ENCODE measurements around the gene ATP5MC3.

ATP5MC3 gene

DNA sequence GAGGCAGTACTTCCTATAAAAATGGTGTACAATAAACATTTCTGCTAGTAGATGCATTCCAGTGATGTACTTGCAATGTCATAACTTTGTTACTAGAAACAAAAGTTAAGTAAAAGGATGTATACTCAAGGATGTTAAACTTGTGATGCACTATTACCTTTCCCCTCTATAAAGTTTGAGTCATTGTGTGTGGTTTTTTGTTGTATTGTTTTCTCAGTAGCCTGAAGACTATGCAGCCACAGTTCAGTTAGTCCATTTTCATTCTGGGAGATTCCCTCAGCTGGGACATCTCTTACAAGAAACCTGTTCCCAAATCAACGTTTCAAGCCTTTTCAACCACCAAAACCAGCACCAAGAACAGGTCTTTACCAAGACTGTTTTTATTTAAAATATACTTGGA is 5.6 kb downstream of the ATP5MC3 start:
- no peak for DNase-seq (ENCODE audit: extremely low read depth, insufficient read length)
- peaks cover 6% of the 10 kb centered on the region for H3K36me3 ChIP-seq (ENCODE audit: control insufficient read depth, insufficient read depth, low read length)
- TF ChIP-seq, protein P1, sequence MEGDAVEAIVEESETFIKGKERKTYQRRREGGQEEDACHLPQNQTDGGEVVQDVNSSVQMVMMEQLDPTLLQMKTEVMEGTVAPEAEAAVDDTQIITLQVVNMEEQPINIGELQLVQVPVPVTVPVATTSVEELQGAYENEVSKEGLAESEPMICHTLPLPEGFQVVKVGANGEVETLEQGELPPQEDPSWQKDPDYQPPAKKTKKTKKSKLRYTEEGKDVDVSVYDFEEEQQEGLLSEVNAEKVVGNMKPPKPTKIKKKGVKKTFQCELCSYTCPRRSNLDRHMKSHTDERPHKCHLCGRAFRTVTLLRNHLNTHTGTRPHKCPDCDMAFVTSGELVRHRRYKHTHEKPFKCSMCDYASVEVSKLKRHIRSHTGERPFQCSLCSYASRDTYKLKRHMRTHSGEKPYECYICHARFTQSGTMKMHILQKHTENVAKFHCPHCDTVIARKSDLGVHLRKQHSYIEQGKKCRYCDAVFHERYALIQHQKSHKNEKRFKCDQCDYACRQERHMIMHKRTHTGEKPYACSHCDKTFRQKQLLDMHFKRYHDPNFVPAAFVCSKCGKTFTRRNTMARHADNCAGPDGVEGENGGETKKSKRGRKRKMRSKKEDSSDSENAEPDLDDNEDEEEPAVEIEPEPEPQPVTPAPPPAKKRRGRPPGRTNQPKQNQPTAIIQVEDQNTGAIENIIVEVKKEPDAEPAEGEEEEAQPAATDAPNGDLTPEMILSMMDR (IDR thresholded peaks at IDR 0.05; ENCODE audit: insufficient read depth, low read length, poor library complexity, severe bottlenecking): no peak
- H3K4me3 ChIP-seq (replicated peaks; ENCODE audit: low read depth, low read length): no peak overlapping the region
- H3K27me3 ChIP-seq (replicated peaks; ENCODE audit: control insufficient read depth, insufficient read depth, low read length): no peaks in the 10 kb centered on the region

DNA sequence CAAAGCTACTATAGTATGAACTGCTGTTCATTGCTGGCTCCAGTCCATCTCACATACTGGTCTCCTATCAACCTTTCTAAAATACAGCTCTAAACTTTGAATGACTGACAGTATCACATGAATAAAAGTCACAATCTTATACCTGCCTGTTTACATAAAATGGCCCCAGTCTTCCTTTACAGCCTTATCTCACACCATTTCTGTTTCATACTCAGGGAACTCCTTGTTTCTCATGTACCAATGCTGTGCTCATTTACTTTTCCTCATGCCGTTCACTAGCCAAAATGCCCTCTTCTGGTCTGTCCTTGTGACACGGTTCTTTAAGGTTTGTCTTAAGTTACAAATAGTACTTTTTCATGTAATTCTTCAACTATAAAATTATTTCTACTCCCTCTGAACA is 6.2 kb downstream of the ATP5MC3 start:
- TF ChIP-seq, protein P1 (IDR thresholded peaks at IDR 0.05; ENCODE audit: insufficient read depth, low read length, poor library complexity, severe bottlenecking): no peak
- DNase-seq (ENCODE audit: extremely low read depth, insufficient read length): no peak
- no peak overlapping the region for H3K4me3 ChIP-seq (replicated peaks; ENCODE audit: low read depth, low read length)
- H3K36me3 ChIP-seq (ENCODE audit: control insufficient read depth, insufficient read depth, low read length): peaks cover 6% of the 10 kb centered on the region
- H3K27me3 ChIP-seq (replicated peaks; ENCODE audit: control insufficient read depth, insufficient read depth, low read length): no peaks in the 10 kb centered on the region

DNA sequence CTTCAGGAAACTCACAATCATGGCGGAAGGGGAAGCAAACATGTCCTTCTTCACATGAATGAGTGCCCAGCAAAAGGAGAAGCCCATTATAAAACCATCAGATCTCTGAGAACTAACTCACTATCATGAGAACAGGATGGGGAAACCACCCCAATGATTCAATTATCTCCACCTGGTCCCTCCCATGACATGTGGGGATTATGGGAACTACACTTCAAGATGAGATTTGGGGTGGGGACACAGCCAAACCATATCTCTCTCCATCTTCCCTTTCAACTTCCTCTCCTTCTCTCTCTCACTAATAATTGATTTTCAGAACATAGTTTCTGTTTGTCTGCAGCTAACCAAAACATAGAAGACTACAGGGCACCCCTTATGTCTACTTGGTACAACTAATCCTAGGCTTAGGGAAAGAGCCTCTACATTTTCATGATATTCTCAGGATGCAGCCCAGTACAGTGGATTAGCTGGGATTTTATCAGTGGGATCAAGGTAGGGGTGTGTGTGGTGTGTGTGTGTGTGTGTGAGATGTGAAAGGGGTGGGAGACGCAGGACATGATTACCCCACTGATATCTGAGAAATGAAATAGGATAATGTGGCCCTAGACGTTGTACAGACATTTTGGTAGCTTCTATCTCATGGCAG is 10.7 kb downstream of the ATP5MC3 start:
- Histone ChIP-seq H3K4me3 (replicated peaks; ENCODE audit: low read depth, low read length) (no peak overlapping the region), H3K36me3 (ENCODE audit: control insufficient read depth, insufficient read depth, low read length) (peaks cover 2% of the 10 kb centered on the region; the same call in 1 of the 2 replicates), H3K27me3 (replicated peaks; ENCODE audit: control insufficient read depth, insufficient read depth, low read length) (no peaks in the 10 kb centered on the region)
- TF ChIP-seq, protein P1 (IDR thresholded peaks at IDR 0.05; ENCODE audit: insufficient read depth, low read length, poor library complexity, severe bottlenecking): no peak
- DNase-seq (ENCODE audit: extremely low read depth, insufficient read length): no peak

DNA sequence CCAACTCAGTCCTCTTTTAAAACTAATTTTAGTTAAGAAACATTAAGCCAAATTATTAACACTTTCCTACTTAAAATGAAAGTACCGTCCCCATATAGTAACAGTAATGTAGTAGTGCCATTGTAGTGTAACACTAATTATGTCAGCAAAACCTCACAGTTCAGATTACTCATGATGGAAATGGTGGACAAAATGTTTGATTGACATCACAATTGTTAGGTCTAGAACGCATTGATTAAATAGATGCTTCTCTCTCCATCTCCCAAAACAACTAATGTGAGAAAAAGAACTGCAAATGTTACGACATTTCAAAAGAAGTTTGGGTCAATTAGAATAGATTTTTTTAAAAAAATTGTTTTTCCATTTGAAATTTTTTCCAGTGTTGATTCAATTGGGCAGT is 12.3 kb downstream of the ATP5MC3 start:
- DNase-seq (ENCODE audit: extremely low read depth, insufficient read length): no peak
- Histone ChIP-seq H3K27me3 (replicated peaks; ENCODE audit: control insufficient read depth, insufficient read depth, low read length) (no peaks in the 10 kb centered on the region), H3K4me3 (replicated peaks; ENCODE audit: low read depth, low read length) (peak overlapping the region; percentile 89), H3K36me3 (ENCODE audit: control insufficient read depth, insufficient read depth, low read length) (peaks cover 2% of the 10 kb centered on the region; the same call in 1 of the 2 replicates)
- TF ChIP-seq, protein P1 (IDR thresholded peaks at IDR 0.05; ENCODE audit: insufficient read depth, low read length, poor library complexity, severe bottlenecking): no peak

DNA sequence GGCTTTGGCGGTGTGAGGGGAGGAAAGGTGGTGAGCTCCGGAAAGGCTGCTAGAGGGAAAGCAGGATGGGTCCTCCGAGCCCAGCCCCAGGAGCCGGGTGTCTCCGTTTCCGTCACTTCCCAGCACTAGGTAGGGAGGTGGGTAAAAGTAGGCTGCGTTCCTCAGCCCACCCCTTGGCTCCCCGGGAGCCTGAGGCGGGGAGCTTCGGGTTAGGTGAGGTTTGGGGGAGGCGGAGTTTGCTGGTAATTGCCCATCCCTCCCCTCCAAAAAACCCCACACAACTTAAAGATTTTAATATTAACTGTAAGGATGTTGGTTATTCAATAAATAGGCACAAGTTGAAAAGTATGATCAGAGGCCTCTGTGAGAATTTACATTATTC is 13.0 kb downstream of the ATP5MC3 start:
- Histone ChIP-seq H3K4me3 (replicated peaks; ENCODE audit: low read depth, low read length) (peak overlapping the region; percentile 89), H3K36me3 (ENCODE audit: control insufficient read depth, insufficient read depth, low read length) (peaks cover 2% of the 10 kb centered on the region; the same call in 1 of the 2 replicates), H3K27me3 (replicated peaks; ENCODE audit: control insufficient read depth, insufficient read depth, low read length) (no peaks in the 10 kb centered on the region)
- no peak for DNase-seq (ENCODE audit: extremely low read depth, insufficient read length)
- TF ChIP-seq, protein P1 (IDR thresholded peaks at IDR 0.05; ENCODE audit: insufficient read depth, low read length, poor library complexity, severe bottlenecking): no peak

Data from GM06990 (cell line).